Osteocyte (in vitro differentiated cells): ENCODE data around the gene NCK2. TPM values are rescaled to one million over a fixed set of nuclear protein-coding genes. Genes with fewer than 3 reads are reported as not detected.
A peak's percentile ranks its signal among the peaks of the same experiment; 100 is the strongest.

Source experiments
- DNase-seq: peaks from one replicate; pipeline ENCODE4 v3.0.0; 2021; ENCODE audit warnings: mixed read lengths; ENCODE audit not compliant: unreplicated experiment; ENCODE audit errors: extremely low spot score
- H3K27ac Mint-ChIP-seq: one replicate; pipeline ENCODE4 v1.8.0; 2021; ENCODE audit warnings: mild to moderate bottlenecking, mixed read lengths; ENCODE audit not compliant: unreplicated experiment
- H3K27me3 Mint-ChIP-seq: one replicate; pipeline ENCODE4 v1.8.0; 2021; ENCODE audit warnings: mixed read lengths; ENCODE audit not compliant: unreplicated experiment
- H3K36me3 Mint-ChIP-seq: one replicate; pipeline ENCODE4 v1.8.0; 2021; ENCODE audit warnings: mixed read lengths; ENCODE audit not compliant: unreplicated experiment
- H3K4me1 Mint-ChIP-seq: one replicate; pipeline ENCODE4 v1.8.0; 2021; ENCODE audit warnings: mixed read lengths; ENCODE audit not compliant: unreplicated experiment
- H3K4me3 Mint-ChIP-seq: one replicate; pipeline ENCODE4 v1.8.0; 2021; ENCODE audit warnings: mild to moderate bottlenecking, moderate library complexity, mixed read lengths; ENCODE audit not compliant: unreplicated experiment
- H3K9me3 Mint-ChIP-seq: one replicate; pipeline ENCODE4 v1.8.0; 2021; ENCODE audit warnings: mixed read lengths; ENCODE audit not compliant: unreplicated experiment
- CTCF ChIP-seq: fragments of 200-600 bp; sonication (generic); IDR thresholded peaks from 2 replicates; pipeline ENCODE4 v1.5.0; 2021; ENCODE audit warnings: antibody characterized with exemption, mild to moderate bottlenecking, moderate library complexity
- total RNA-seq: library from RNA; stranded (reverse); gene quantifications from 2 replicates; pipeline ENCODE4 v1.2.1, GENCODE V29; 2021

The NCK2 gene
- total RNA-seq, 1 donor from 2014 or later: 39.5 TPM

DNA sequence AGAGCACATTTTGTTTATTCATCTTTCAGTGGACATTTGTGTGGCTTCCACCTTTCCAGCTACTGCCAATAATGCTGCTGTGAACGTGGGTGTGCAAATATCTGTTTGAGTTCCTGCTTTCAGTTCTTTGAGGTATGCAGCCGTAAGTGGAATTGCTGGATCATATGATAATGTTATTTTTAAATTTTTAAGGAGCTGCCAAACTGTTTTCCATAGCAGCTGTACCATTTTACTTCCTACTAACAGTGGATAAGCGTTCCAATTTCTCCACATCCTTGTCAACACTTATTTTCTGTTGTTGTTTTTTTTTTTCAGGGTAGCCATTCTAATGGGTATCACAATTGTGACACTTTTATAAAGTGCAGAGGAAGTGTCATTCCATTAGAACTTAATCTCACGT, 162.5 kb downstream of the NCK2 start:
- no peak overlapping the region for H3K27ac Mint-ChIP-seq
- no peaks in the 10 kb centered on the region for H3K9me3 Mint-ChIP-seq

GRCh38 chr2:105909215-105909614, 164.5 kb downstream of the NCK2 start:
- H3K4me3 Mint-ChIP-seq: no peak overlapping the region
- H3K27ac Mint-ChIP-seq: no peak overlapping the region
- no peak for TF ChIP-seq CTCF
- peaks cover 1% of the 10 kb centered on the region for H3K9me3 Mint-ChIP-seq
- no peak for DNase-seq
- H3K36me3 Mint-ChIP-seq: no peaks in the 10 kb centered on the region
- H3K27me3 Mint-ChIP-seq: peaks cover 7% of the 10 kb centered on the region
- H3K4me1 Mint-ChIP-seq: peaks cover 1% of the 10 kb centered on the region

More for the DNA sequence above, 162.5 kb downstream of the NCK2 start:
- H3K36me3 Mint-ChIP-seq: peaks cover 2% of the 10 kb centered on the region
- TF ChIP-seq CTCF: no peak
- DNase-seq: no peak
- H3K4me1 Mint-ChIP-seq: peaks cover 1% of the 10 kb centered on the region
- H3K27me3 Mint-ChIP-seq: peaks cover 9% of the 10 kb centered on the region
- no peak overlapping the region for H3K4me3 Mint-ChIP-seq

- Mint-ChIP-seq H3K27ac (no peak overlapping the region), H3K27me3 (peaks cover 7% of the 10 kb centered on the region), H3K36me3 (peaks cover 4% of the 10 kb centered on the region), H3K4me3 (no peak overlapping the region), H3K4me1 (peaks cover 1% of the 10 kb centered on the region), H3K9me3 (peaks cover 14% of the 10 kb centered on the region)
- no peak for DNase-seq
- TF ChIP-seq CTCF: no peak
Observed at GRCh38 chr2:105910497-105911238, 166.0 kb downstream of the NCK2 start.

- Mint-ChIP-seq H3K9me3 (peaks cover 15% of the 10 kb centered on the region), H3K36me3 (peaks cover 4% of the 10 kb centered on the region), H3K4me3 (no peak overlapping the region), H3K27me3 (peaks cover 5% of the 10 kb centered on the region), H3K4me1 (peaks cover 1% of the 10 kb centered on the region), H3K27ac (no peak overlapping the region)
- no peak for DNase-seq
- no peak for TF ChIP-seq CTCF
Observed at GRCh38 chr2:105911425-105911824, 166.7 kb downstream of the NCK2 start.

GRCh38 chr2:105912081-105912480, 167.4 kb downstream of the NCK2 start:
- H3K4me3 Mint-ChIP-seq: no peak overlapping the region
- peaks cover 3% of the 10 kb centered on the region for H3K27me3 Mint-ChIP-seq
- peaks cover 1% of the 10 kb centered on the region for H3K4me1 Mint-ChIP-seq
- H3K36me3 Mint-ChIP-seq: peaks cover 4% of the 10 kb centered on the region
- peak; percentile 36 for DNase-seq
- no peak overlapping the region for H3K27ac Mint-ChIP-seq
- no peak for TF ChIP-seq CTCF
- H3K9me3 Mint-ChIP-seq: peaks cover 15% of the 10 kb centered on the region
